ENCODE results near the gene TMEM219.
"Not testable (repeated sequence)": the region's sequence is repeated elsewhere in the genome, so short reads cannot be mapped to it uniquely, and the experiment has no call there.

The TMEM219 gene

DNA sequence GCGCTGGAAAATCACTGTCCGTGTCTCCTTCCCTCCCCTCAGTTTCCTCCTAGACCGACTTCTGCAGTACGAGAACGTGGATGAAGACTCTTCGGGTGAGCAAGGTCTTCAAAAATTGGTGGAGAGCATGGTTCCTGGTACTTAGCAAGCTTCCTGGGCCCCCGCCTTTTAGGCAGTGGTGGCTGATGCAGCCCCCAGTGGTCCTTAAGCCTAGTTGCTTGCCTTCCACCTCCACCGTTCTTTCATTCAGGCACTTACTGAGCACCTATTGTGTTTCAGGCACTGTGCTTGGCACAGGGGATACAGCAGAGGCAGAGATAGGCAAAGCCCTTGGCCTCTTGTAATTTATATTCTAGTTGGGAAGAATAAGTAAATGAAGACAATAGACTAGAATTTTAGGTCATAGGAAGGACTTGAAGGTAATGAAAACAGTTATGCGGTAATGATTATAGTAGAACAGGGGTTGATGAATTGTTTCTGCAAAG is 34.9 kb downstream of the TMEM219 start:
- DNase-seq: no peak

DNA sequence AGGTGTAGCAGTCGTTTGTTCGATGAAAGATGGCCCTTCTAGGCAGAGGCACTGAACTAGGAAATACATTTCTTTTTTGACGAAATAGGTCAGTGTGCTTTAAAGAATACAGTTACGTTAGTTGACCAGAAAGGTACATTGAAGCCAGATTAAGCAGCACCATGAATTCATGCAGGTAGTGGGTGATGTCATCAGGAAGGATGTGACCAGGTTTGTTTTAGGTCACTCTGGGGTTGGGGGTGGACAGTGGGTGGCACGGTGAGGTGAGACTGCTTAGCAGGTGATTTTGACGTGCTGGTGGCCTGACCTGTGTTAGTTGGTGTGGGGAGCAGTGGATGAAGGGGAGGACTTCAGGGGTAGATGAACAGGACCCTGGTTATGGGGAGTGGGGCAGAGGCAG is 37.7 kb downstream of the TMEM219 start:
- DNase-seq: no peak

GRCh38 chr16:30000735-30001631 is 39.1 kb downstream of the TMEM219 start:
- no peak for DNase-seq

- DNase-seq: no peak
These were observed 40.9 kb downstream of the TMEM219 start for GRCh38 chr16:30002614-30003346.

DNA sequence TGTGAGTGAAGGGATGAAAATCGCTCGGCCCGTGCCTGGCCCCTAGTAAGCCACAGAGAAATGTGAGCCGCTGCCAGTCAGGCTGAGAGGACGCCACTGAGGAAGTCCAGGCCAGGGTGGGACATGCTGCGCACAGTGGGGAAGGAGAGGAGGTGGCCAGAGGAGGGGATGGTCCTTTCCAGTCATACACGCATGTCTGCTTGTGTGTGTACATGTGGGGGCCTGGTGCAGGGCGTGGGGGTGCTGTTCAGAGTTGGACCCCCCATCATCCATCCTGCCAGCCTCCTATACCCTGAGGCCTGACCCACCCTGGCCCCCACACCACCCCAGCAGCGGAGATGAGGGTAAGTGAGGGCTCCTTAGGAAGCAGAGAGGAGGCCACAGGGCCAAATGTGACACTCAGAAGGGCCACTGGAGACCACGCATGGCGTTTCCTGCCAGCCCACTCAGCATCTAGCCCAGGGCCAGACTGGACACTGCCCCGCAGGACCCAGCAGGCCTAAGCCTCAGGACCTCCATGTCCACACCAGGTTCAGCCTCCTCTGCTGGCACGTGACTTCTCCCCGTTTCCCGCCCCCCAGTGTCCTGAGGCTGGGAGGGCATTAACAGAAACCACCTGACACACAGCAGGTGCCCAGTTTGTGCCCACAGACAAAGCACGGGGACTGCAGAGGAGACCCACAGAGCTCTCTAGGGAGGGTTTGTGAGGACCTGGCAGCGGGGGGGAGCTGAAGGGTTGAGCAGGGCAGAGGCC is 42.0 kb downstream of the TMEM219 start:
- no peak for DNase-seq

DNA sequence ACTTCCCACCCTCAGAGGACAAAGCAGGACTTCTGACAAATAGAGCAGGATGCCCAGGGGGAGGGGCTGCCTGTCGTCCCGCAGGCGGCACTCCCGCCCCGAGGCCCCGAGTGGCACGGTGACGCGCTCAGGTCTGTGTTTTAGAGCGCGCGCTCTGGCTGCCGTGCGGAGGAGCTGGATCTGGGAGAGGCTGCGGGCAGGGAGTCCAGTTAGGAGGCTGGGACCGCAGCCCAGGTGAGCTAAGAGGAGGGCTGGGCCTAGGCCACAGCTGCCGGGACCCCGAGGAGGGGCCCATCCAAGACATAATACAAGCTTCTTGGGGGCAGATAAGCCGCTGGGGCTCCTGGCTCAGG is 42.5 kb downstream of the TMEM219 start:
- DNase-seq: no peak

DNA sequence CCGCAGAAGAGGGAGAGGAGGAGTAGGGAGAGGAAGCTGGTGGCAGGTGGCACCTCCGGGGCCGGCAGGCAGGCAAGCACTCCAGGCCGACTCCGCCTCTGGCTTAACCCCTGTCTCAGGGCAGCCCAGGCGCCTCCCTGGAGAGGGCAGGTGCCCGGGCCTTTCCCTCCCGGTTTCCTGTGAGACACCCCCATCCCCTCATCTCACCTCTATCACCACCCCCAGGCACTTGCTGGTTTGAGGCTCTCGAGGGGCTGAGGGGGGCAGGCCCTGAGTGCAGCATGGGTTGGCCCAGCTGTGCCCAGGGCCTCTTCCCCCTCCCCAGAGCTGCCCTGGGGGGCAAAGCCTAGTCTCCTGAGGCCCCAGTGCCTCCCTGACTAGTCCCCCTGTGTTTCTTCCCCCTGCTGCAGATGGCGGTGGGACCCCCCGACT is 42.9 kb downstream of the TMEM219 start:
- DNase-seq: no peak

DNA sequence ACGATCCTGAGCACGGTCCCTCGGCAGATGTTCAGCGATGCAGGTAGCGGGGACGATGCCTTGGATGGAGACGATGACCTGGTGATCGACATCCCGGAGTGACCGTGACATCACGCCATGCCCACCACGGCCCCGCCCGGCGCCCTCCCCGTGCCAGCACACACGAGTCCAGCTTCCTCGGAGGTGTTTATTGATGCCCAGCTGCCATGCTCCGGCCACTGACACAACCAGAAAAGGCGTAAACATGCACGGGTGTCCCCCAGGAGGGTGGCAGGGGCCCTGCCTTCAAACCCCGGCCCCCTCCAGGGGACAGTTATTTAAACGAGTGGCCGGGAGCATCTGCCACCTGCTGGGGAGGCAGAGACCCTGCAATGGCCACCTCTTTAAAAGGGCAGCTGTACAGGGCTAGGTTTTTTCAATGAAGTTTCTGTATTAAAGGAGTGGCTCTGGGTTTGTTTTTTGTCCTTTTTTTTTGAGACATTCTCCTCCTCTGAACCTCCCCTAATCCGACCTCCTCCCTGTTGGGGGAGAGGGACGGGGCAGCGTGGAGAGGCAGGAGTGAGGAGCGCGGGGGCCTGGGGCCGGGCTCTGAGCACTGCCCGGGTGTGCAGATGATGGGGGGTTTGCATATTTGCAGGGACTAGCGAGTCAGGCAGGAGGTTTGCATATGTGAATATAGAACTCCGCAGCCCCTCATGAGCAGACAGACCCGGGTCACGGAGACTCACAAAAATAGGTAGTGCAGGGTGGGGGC is 43.6 kb downstream of the TMEM219 start:
- DNase-seq: peak; percentile 56

DNA sequence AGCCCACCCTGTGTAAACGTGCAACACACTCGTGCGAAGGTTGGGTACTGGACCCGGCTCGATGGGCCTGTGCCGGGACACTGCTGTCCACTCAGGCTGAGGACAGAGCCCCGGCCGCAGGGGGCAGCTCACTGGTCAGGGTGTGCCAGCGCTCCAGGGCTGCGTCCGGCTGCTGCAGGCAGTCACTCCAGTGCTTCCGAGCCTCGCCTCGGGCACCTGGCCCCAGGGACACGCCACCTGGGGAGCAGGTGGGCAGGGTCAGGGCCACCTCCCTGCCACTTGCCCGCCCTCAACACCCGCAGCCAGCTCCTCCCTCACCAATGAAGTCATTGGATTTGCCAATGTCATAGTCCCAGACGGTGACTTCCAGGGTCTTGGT is 44.2 kb downstream of the TMEM219 start:
- no peak for DNase-seq

GRCh38 chr16:30006659-30007377 is 44.9 kb downstream of the TMEM219 start:
- DNase-seq: no peak

DNA sequence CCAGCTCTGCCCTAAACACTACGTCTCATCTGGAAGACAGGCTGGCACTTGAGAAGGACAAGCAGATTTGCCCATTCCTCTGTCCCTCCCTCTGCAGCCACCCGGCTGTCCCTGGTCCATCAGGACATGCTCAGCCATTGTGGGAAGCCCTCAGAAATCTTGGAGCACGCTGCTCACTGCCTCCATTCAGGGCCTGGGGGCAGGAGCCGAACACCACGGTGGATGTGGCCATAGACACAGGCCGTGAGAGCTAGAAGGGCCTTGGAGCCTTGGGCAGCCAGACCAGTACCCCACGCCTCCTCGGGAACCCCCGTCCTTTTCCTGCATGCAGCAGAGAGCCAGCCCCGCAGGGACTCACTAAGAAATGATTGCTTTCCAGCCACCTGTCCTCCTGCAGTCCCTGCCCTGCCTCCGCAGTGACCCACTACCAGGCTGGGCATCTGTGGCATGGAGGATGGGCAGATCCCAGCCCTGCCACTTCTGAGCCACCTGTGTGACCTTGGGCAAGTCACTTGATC is 45.6 kb downstream of the TMEM219 start:
- DNase-seq: no peak

DNA sequence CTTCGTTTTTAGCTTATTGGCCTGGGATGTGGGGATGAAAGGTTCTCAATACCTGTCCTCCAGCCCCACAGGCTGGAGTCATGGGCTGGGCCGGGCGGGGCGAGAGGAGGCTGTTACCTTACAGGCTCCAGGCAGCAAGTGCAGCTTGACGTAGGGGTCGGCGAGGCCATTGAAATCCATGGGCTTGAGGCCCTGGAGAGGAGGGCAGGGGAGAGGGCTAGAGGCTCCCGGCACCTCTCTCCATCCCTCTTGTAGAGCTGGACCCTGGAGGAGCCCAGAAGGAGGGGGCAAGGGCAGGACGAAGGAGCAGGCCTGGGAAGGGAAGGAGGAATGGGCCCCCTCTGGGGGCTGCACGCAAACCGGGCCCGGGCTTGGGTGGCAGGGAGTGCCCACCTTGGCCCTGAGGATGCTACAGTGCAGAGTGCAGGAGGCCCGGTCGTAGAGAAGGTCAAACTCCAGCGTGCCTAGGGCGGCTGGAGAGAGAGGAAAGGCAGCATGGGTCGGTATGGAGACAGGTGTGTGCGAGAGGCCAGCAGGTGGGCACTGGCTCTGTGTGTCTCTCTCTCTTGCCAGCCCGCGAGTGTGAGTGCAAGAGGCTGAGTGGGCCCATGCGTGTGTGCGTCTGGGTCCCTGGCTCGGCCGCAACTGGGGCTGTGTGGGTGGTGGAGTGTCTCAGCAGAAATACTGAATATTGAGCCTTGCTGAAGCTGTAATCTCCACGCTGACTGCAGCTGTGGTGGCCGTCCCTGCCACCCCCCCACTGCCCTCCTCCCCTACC is 47.4 kb downstream of the TMEM219 start:
- DNase-seq: no peak

DNA sequence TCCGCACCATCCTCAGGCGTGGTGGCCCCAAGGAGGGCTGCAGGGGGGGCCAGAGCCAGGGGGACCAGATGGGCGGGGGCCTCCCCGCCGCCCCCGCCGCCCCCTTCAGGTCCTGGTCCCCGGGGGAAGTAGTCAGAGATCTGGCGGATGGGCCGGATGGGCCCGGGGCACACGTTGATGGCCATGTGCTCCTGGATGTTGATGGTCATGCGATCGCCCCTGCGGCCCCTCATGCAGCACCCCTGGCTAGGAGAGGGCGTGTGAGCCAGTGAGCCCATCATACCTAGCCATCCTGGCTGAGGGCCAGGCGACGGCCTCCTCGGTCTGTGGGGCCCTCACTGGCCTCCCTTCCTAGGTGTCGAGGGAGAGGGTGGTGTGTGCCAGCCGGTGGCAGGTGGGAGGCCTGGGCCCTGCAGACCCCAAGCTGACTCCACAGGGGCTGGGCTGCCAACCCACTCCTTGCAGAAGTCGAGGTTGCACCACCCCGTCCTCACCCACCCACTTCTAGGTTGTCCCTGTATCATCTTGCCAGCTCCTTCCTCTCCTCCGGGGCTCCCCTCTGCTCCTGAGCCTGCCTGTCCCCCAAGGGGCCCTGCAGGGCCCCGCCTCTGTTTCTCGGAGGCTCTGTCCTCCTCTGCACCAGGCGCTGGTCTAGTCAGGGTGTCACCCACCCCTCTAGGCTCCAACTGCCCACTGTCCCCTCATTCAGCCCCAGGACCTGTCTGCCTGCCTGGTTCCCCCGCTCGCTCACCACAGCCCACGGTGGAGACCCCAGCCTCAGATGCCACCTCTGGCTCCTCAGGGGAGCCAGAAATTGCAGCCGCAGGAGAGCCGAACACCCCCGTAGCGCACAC is 48.3 kb downstream of the TMEM219 start:
- no peak for DNase-seq

GRCh38 chr16:30010844-30011713 is 49.2 kb downstream of the TMEM219 start, which contains the start of gene DOC2A:
Gene DOC2A, minus strand, starts transcription at chr16:30011027. Its CDS starts 805 bp downstream, at chr16:30010222.
- DNase-seq: peak; percentile 12

- no peak for DNase-seq
These were observed 50.0 kb downstream of the TMEM219 start for GRCh38 chr16:30011714-30012504.

DNA sequence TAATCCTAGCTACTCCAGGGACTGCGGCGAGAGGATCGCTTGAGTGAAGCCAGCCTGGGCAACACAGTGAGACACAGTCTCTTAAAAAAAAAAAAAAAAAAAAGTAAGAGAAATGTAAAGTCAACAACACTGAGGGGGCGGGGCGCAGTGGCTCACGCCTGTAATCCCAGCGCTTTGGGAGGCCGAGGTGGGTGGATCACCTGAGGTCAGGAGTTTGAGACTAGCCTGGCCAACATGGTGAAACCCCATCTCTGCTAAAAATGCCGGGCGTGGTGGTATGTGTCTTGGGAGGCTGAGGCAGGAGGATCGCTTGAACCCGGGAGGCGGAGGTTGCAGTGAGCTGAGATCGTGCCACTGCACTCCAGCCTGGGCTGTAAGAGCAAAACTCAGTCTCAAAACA is 50.7 kb downstream of the TMEM219 start:
- not testable (repeated sequence) for DNase-seq

DNA sequence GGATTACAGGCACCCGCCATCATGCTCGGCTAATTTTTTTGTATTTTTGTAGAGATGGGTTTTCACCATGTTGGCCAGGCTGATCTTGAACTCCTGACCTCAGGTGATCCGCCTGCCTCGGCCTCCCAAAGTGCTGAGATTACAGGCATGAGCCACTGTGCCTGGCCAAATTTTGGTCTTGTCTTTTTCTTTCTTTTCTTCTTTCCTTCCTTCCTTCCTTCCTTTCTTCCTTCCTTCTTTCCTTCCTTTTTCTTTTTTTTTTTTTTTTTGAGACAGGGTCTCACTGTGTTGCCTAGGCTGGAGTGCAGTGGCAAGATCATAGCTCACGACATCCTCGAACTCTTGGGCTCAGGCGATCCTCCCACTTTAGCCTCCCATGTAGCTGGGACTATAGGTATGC is 53.6 kb downstream of the TMEM219 start:
- DNase-seq: not testable (repeated sequence)
